Fibroblast of lung (primary cell): ENCODE measurements around the gene KIF25. TPM values are rescaled to one million over a fixed set of nuclear protein-coding genes. Genes with fewer than 3 reads are reported as not detected.

ENCODE experiments used
- DNase-seq, 2 donors: peaks; one replicate each; pipeline versions ENCODE4 v3.0.0 to v3.0.0-alpha.2; 2010; ENCODE audit warnings: low read depth in 2 of 2
- H2AFZ ChIP-seq: 2 replicates; pipeline ENCODE4 v1.5.1; 2012; ENCODE audit warnings: low read length, control low read depth, inconsistent platforms
- H3K27ac ChIP-seq: 2 replicates; pipeline ENCODE4 v1.5.1; 2011; ENCODE audit warnings: low read length, control low read depth; ENCODE audit not compliant: insufficient read depth
- H3K27me3 ChIP-seq: 2 replicates; pipeline ENCODE4 v1.5.1; 2011; ENCODE audit warnings: mild to moderate bottlenecking, low read length; ENCODE audit not compliant: control insufficient read depth, insufficient read depth
- H3K36me3 ChIP-seq: 2 replicates; pipeline ENCODE4 v1.5.1; 2011; ENCODE audit warnings: low read length; ENCODE audit not compliant: control insufficient read depth, insufficient read depth
- H3K4me1 ChIP-seq: 2 replicates; pipeline ENCODE4 v1.5.1; 2011; ENCODE audit warnings: low read length; ENCODE audit not compliant: control insufficient read depth, insufficient read depth; ENCODE audit errors: extremely low read depth
- H3K4me2 ChIP-seq: 2 replicates; pipeline ENCODE4 v1.5.1; 2011; ENCODE audit warnings: low read length, control low read depth; ENCODE audit not compliant: insufficient read depth; ENCODE audit errors: extremely low read depth
- H3K4me3 ChIP-seq, 4 experiments: fragments of 200-600 bp in 1 of 4; sonication (generic) in 1 of 4; replicated peaks in 1 of 4; 2 replicates each; pipeline ENCODE4 v1.5.1; 2011 to 2016; ENCODE audit warnings: low read length in 4 of 4, low read depth in 3 of 4, mild to moderate bottlenecking in 3 of 4, control low read depth in 2 of 4, inconsistent platforms in 1 of 4, mixed read lengths in 1 of 4; ENCODE audit not compliant: insufficient read depth in 1 of 4; ENCODE audit errors: control extremely low read depth in 1 of 4
- H3K79me2 ChIP-seq: 2 replicates; pipeline ENCODE4 v1.5.1; 2012; ENCODE audit warnings: mild to moderate bottlenecking, low read length, inconsistent platforms; ENCODE audit not compliant: control insufficient read depth, insufficient read depth
- H3K9ac ChIP-seq: 2 replicates; pipeline ENCODE4 v1.5.1; 2011; ENCODE audit warnings: mild to moderate bottlenecking, low read length, control low read depth; ENCODE audit not compliant: insufficient read depth
- H3K9me3 ChIP-seq: 2 replicates; pipeline ENCODE4 v1.5.1; 2012; ENCODE audit warnings: low read depth, low read length; ENCODE audit not compliant: control insufficient read depth, insufficient read depth
- H4K20me1 ChIP-seq: 2 replicates; pipeline ENCODE4 v1.5.1; 2011; ENCODE audit warnings: low read length; ENCODE audit not compliant: control insufficient read depth, insufficient read depth; ENCODE audit errors: extremely low read depth
- EZH2 ChIP-seq: IDR thresholded peaks from 2 replicates; pipeline ENCODE4 v1.5.1; 2012; ENCODE audit warnings: low read length, control low read depth, mild to moderate bottlenecking; ENCODE audit errors: missing control alignments
- polyA minus RNA-seq: library from RNA; depleted of rRNA, polyadenylated mRNA; stranded (reverse); fragments of >200 nt; gene quantifications from 2 replicates; pipeline ENCODE4 v1.2.3, GENCODE V29; 2011; ENCODE audit warnings: low replicate concordance
- polyA plus RNA-seq, 2 donors: library from polyadenylated mRNA; depleted of rRNA in 1 of 2; stranded (reverse) in 1 of 2; unstranded in 1 of 2; fragments of >200 nt; gene quantifications; 2 replicates each; pipeline ENCODE4 v1.2.1, GENCODE V29; 2011 to 2012; ENCODE audit warnings: missing spikeins in 1 of 2
- total RNA-seq: library from RNA; depleted of rRNA; stranded (reverse); fragments of >200 nt; gene quantifications from 2 replicates; pipeline ENCODE4 v1.2.1, GENCODE V29; 2014
- TF ChIP-seq, protein P1 (sequence below), 2 donors: IDR thresholded peaks in 1 of 2; conservative IDR thresholded peaks in 1 of 2; 1 replicate in 1 of 2; 2 replicates in 1 of 2; pipeline ENCODE4 v1.5.1; 2011 to 2012; ENCODE audit warnings: low read length in 2 of 2, control low read depth in 1 of 2, inconsistent platforms in 1 of 2, low read depth in 1 of 2, mild to moderate bottlenecking in 1 of 2

Gene KIF25, protein sequence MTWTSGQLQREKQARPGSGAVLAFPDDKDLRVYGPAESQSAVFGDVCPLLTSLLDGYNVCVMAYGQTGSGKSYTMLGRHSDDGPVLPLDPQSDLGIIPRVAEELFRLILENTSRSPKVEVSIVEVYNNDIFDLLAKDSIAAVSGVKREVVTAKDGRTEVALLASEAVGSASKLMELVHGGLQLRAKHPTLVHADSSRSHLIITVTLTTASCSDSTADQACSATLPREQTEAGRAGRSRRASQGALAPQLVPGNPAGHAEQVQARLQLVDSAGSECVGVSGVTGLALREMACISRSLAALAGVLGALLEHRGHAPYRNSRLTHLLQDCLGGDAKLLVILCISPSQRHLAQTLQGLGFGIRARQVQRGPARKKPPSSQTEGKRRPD
- total RNA-seq (0.26 and 0.33 TPM in 2 replicates), polyA plus RNA-seq (not detected in 2 replicates), polyA minus RNA-seq (not detected in 2 replicates)
- polyA plus RNA-seq (2012) = not detected in 2 replicates

DNA sequence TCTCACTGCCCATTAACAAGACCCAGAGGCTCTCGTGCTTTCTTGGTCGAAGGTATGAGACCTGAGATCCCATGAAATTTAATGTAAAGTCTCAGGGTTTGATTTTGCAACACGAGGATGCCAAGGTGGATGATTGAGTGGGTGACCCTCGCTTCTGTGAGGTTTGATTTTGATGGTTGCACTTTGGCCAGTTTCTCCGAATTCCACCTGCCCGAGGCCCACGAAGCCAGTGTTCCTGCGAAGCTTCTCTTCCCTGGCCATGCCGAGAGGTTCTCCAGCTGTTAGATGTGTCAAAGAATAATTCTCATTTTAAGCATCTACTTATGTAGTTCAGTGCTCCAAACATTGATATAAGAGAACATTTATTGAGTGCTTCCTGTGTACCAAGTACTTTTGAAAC lies at the start of gene KIF25:
Gene KIF25, plus strand, starts transcription at position 30 of the 400 bp plus-strand sequence. CDS start 31,915 bp downstream, outside the sequence.
- no peaks in the 10 kb centered on the region for H3K27me3 ChIP-seq
- no peak within 1 kb of the TSS for H3K9ac ChIP-seq
- no peaks in the 10 kb centered on the region for H3K9me3 ChIP-seq
- no peak within 1 kb of the TSS for H3K27ac ChIP-seq
- no peaks in the 10 kb centered on the region for H3K79me2 ChIP-seq
- no peak within 1 kb of the TSS for H3K4me2 ChIP-seq
- H3K4me3 ChIP-seq = no peak within 1 kb of the TSS
- DNase-seq = no peak
- H2AFZ ChIP-seq = no peak within 1 kb of the TSS
- H3K4me1 ChIP-seq = no peaks in the 10 kb centered on the region
- no peaks in the 10 kb centered on the region for H4K20me1 ChIP-seq
- TF ChIP-seq EZH2 = no peak
- TF ChIP-seq, protein P1, sequence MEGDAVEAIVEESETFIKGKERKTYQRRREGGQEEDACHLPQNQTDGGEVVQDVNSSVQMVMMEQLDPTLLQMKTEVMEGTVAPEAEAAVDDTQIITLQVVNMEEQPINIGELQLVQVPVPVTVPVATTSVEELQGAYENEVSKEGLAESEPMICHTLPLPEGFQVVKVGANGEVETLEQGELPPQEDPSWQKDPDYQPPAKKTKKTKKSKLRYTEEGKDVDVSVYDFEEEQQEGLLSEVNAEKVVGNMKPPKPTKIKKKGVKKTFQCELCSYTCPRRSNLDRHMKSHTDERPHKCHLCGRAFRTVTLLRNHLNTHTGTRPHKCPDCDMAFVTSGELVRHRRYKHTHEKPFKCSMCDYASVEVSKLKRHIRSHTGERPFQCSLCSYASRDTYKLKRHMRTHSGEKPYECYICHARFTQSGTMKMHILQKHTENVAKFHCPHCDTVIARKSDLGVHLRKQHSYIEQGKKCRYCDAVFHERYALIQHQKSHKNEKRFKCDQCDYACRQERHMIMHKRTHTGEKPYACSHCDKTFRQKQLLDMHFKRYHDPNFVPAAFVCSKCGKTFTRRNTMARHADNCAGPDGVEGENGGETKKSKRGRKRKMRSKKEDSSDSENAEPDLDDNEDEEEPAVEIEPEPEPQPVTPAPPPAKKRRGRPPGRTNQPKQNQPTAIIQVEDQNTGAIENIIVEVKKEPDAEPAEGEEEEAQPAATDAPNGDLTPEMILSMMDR (conservative IDR thresholded peaks at IDR 0.05 in 1 of 2, IDR thresholded peaks at IDR 0.05 in 1 of 2; ENCODE audit: low read depth in 1 of 2, low read length in 2 of 2) = no peak
- H3K36me3 ChIP-seq = no peaks in the 10 kb centered on the region

- no peaks in the 10 kb centered on the region for H3K27me3 ChIP-seq
- no peak overlapping the region for H2AFZ ChIP-seq
- TF ChIP-seq EZH2 = no peak
- TF ChIP-seq, protein P1 (conservative IDR thresholded peaks at IDR 0.05 in 1 of 2, IDR thresholded peaks at IDR 0.05 in 1 of 2; ENCODE audit: low read depth in 1 of 2, low read length in 2 of 2) = no peak
- no peak overlapping the region for H3K4me2 ChIP-seq
- no peaks in the 10 kb centered on the region for H3K9me3 ChIP-seq
- no peaks in the 10 kb centered on the region for H3K4me1 ChIP-seq
- H3K4me3 ChIP-seq = no peak overlapping the region
- DNase-seq = no peak
- H3K9ac ChIP-seq = no peak overlapping the region
- H3K27ac ChIP-seq = no peak overlapping the region
- H3K79me2 ChIP-seq = no peaks in the 10 kb centered on the region
- H3K36me3 ChIP-seq = peaks cover 9% of the 10 kb centered on the region
- H4K20me1 ChIP-seq = no peaks in the 10 kb centered on the region
Measured at GRCh38 chr6:167947716-167948115, 49.8 kb upstream of the KIF25 start.

DNA sequence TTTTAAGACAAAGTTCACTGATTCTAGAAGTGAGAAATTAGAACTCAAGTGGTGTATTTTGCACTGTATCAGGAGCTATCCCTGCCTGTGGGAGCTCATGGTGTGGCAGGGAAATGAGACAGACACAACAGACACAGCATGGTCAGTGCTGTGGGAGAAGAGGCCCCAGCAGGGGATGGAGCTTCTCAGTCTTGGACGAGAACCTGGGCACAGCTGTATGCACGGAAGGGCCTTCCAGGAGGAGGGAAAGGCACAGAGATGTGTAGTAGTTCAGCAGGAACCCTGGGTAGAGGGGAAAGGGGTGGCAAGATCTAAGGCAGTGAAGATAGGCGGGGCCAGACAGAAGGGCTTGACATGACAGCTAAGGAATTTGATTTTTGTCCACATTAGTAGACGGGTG lies 48.8 kb upstream of the KIF25 start:
- no peaks in the 10 kb centered on the region for H3K9me3 ChIP-seq
- no peak overlapping the region for H3K4me2 ChIP-seq
- H3K27me3 ChIP-seq = no peaks in the 10 kb centered on the region
- DNase-seq = no peak
- TF ChIP-seq EZH2 = no peak
- TF ChIP-seq, protein P1 (conservative IDR thresholded peaks at IDR 0.05 in 1 of 2, IDR thresholded peaks at IDR 0.05 in 1 of 2; ENCODE audit: low read depth in 1 of 2, low read length in 2 of 2) = no peak
- no peak overlapping the region for H3K9ac ChIP-seq
- peaks cover 9% of the 10 kb centered on the region for H3K36me3 ChIP-seq
- no peak overlapping the region for H3K27ac ChIP-seq
- no peaks in the 10 kb centered on the region for H4K20me1 ChIP-seq
- H3K4me1 ChIP-seq = no peaks in the 10 kb centered on the region
- no peak overlapping the region for H3K4me3 ChIP-seq
- H3K79me2 ChIP-seq = no peaks in the 10 kb centered on the region
- no peak overlapping the region for H2AFZ ChIP-seq
